NCI-H2029 (cell line): ENCODE data around the gene GALNT6.
"Not testable (repeated sequence)": the region's sequence is repeated elsewhere in the genome, so short reads cannot be mapped to it uniquely, and the experiment has no call there.

Experiments
- DNase-seq: peaks from one replicate; lab custom pipeline; 2025; lab: John Stamatoyannopoulos, UW

Gene GALNT6

DNA sequence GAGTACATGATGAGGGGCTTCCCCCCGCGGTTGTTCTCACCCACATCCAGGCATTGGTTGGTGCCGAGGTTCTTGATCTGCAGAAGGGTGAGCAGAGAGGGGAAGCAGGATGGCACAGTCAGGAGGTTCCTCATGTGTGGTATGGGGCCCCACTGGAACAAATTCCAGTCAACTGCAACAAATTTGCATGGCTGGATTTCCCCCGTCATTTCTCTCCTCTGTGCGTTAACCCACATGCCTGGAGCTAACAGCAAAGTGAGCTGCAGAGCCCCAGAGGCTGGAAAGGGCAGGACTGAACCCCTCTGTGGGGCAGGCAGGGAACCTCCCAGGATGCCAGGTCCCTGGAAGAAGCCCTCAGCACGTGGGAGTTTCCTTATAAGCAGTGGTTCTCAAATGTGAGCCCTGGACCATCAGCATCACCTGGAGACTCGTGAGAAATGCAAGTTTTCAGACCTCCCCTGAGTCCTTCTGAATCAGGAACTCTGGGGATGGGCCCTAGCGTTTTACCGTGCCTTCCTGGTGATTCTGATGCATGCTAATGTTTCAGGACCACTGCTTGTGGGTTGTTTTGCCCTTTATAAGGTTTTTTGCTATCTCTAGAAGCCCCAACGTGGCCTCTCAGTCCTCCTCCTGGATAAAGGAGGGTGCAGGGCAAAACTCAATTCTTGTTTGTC lies 33.7 kb downstream of the GALNT6 start:
- DNase-seq, result no peak

DNA sequence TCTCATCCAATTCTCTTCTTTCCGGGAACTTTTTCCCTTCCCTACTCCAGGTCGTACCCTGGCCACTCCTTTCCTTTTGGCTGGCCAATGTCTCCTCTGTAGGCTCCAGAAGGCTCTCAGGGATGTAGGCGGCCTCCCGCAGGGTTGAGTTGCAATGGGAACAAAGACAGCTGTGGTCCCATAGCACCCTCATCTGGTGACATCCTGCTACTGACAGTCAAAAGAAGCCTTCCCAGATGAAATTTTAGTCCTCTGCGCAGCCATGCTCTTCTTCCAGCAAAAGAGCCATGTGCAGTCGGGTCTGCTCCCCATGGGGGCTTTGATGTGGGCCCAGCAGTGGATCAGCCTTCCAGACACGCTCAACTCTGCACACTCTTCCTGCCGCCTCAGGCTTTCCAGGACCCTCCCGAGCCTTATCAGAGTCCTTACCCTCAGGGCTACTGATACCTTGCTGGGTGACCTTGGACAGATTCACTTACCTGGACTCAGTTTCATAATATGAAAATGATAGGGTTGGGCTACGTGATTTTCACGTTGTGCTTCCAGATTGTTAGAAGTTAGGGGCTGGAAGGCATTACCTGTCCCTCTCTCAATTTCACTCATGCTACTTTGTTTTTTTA lies 39.2 kb downstream of the GALNT6 start:
- no peak for DNase-seq

DNA sequence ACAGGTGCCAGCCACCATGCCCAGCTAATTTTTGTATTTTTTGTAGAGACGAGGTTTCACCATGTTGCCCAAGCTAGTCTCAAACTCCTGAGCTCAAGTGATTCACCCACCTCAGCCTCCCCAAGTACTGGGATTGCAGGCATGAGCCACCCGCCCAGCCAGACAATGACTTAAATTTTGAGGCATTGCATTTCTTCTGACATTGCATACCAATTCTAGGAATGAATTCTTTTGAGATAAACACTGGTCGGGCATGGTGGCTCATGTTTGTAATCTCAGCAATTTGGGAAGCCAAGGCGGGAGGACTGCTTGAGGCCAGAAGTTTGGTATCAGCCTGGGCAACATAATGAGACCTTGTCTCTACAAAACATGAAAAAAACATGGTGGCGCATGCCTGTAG lies 42.2 kb downstream of the GALNT6 start:
- no peak for DNase-seq

DNA sequence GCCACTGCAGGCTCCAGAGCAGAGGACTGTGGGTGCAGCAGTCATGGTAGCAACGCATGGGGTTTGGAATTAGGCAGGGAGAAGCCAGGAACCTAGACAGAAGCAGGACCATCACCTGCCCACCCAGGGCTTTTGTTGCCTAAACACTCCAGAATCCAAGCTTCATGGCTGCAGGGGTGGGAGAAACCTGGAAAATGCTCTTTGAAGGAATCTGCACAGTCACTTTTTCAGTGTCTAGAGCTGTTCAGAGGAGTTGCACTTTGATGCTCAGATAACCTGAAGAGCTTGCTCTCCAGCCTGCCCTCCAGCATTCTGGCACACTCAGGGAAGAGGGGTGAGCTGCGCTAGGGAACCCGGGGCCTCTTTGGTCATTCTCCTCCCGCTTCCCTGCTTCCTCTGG lies 43.1 kb downstream of the GALNT6 start:
- DNase-seq, result no peak

DNA sequence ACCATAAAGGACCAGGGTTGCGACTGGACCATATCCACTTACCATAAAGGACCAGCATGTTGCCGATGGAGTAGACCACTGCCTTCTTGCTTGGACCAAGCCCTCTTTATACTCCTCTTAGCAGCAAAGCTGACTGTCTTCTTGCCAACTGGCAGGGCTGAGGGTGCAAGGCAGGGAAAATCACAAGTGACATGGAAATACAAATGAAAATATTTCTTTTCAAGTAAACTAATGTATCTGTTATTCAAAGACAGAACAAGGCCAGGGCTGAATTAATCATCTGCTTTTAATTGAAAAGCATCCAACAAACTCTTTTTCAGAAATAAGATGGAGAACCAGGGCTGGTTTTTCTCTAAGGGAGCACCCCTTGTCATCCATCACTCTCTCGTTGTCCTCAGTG lies 44.6 kb downstream of the GALNT6 start, which contains the start of gene CELA1:
TSS of gene CELA1 (minus strand) at position 99 of the 400 bp plus-strand sequence. CDS start at position 58, 41 bp downstream.
- DNase-seq, result no peak

DNA sequence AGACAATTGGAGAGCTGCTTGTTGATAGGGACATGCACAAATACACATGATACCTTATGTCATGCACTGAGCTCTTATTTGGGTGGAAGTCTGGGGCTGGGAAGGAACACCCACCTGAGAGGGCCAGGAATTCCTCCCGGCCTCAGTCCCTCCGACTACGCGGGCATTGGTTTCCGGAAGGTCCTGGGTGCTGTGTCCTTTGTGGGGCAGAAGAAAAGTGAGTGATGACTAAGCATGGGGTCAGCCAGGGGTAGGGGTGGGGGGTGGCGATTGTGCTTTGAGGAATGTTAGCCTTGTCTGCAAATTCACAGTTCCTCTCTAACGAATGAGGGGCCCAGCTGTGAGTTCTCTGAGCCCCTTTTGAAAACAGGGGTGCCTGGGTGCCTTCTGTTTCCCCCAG lies 45.5 kb downstream of the GALNT6 start:
- DNase-seq, result no peak

DNA sequence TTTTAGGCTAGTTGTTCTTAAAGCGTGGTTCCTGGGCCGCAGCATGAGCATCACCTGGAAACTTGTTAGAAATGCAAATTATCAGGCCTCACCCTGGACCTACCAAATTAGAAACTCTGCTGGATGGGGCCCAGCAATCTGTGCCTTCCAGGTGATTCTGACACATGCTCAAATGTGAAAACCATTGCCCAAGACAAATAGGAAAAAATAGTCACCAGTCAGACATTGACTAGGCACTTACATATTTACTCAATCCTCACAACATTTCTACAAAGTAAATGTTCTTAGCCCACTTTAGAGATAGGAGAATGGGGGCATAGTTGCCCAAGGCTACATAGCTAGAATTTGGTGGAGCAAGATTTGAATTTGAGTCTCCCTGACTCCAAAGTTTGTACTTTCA lies 48.0 kb downstream of the GALNT6 start:
- DNase-seq, result no peak

DNA sequence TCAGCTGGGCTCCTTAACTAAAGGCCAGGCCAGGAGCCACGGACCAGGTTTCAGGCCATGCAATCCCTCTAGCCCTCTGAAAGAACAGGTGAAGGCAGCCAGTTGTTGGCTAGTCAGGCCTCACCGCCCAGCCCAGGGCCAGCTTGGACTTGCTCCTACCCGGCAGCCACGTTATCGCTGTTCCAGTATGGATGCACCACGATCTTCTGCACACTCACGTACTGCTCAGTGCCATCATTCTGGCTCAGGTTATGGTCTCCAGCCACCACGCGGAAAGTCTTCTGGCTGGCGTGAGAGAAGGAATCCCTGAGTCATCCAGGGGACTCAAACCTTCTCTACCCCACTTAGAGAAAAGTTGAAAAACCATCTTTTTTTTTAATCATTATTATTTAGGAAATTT lies 48.8 kb downstream of the GALNT6 start:
- no peak for DNase-seq

DNA sequence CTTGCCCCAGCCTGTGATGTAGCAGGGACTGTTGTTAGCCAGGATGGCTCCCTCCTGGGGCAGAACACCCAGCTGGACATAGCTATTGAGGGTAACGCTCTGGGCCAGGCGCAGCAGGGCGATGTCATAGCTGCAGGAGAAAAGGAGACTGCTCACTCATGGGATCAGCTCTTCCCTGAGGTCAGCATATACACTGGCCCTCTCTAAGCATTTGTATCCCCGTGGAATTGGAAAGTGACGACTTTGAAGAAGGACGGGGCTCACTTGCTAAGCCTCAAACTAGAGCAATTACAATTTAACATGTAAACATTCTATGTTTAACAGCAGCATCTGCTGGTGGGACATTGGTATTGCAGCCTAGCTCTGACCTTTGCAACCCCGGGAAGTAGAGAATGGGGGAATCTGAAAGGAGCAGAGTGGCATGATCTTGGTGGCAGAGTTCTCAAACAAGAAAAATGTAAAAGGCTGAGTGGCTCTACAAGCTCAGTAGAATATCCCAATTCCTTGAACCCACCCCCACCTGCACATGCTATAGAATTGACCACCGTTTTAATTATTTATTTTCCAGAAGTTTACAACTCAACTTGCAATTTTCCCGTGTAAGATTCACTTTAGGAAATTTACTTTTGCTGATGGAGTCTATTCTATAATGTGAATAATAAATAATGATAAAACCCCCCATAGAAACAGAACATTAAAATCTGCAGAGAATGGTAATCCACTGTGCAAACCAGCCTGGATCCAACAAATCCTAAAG lies 49.8 kb downstream of the GALNT6 start:
- peak; percentile 44 for DNase-seq

DNA sequence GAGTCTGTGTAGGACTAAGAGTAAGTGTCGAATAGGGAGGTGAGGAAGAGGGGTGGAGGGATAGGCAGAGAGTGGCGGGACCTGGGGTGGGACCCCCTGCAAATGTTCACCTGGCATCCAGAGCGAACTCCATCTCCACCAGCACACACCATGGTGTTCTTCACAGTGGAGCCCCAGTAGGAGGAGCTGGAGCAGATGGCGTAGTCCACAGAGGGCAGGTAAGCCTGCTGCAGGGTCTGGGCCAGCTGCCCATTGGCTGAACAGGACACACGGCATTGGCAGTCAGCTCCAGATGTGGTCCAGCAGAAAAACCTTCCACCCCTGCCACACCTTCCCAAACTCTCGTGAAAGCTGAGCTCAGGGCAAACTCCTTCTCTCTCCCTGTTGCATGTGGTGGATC lies 51.5 kb downstream of the GALNT6 start:
- DNase-seq, result no peak

DNA sequence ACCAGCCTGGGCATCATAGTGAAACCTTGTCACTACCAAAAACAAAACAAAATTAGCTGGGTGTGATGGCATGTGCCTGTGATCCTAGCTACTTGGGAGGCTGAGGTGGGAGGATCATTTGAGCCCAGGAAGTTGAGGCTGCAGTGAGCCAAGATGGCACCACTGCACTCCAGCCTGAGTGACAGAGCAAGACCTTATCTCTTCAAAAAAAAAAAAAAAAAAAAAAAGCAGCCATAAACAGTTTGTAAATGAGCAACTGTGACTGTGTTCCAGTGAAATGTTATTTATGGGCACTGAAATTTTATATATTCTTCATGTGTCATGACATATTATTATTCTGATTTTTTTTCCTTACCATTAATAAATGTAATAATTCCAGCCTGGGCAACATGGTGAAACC lies 53.9 kb downstream of the GALNT6 start:
- DNase-seq, result not testable (repeated sequence)

DNA sequence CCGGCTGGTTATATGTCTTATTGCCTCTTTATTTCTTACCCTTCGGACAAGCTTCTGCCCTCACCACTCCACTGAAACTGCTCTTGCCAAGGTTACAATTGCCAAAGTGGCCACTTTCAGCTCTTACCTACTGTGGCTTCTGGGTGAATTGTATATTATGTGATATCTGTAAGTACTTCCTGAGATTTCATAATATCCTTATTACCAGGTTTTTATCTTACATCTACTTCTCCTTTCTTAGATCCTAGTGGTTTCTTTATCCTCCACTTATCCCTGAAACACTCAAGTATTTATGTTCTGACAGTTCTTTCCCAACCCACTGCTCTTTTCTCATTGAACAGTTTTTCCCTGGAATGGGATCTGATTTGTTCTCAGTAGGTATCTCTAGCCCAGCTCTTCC lies 55.3 kb downstream of the GALNT6 start:
- DNase-seq, result no peak

DNA sequence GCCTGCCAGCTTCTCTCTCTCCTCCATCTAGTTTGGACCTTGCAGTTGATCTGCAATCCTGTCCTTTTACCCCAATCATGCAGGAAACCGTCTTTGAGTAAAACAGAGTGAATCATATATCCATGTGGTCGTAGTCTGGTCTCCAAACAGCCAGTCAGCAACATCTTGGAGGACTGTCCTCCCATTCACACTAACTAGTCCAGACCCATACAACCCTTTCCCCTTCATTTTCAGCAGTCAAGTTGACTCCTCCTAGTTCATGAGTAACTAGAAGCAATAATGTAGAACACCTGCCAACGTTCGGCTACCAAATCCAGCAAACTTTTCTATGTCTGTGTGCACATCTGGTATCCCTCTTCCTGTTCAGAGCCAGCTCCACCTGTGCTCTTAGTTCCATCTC lies 56.4 kb downstream of the GALNT6 start:
- no peak for DNase-seq

DNA sequence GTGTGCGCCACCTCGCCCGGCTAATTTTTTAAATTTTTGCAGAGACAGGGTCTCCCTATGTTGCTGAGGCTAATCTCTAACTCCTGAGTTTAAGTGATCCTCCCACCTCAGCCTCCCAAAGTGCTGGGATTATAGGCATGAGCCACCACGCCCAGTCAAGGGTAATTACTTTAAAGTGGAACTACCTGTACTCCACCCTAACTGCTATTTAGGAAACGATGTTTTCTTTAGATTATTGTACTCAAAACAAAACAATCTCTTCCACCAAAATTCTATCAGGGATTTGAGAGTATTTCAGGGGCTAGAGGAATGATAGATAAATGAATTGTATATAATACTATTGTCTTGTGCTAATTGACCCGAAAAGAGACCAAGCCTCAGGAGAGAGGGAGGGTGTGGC lies 57.7 kb downstream of the GALNT6 start:
- DNase-seq, result no peak

DNA sequence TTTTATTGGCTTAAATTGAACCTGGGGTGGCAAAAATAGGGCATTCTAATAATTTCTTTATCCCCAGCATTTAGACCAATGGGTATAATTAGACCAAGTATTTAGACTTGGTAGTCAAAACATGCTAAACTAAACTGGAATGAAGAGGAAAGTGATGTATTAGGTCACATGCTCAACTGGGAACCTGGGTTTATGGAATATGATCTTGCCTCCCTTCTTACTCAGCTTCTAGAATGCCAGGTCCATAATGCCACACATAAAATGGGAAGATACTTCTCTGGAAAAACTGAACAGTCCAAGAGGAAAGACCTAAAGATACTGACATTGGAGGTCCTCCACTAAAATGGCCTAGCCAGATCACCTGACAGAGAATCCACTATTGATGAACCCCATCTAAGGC lies 61.0 kb downstream of the GALNT6 start:
- no peak for DNase-seq

DNA sequence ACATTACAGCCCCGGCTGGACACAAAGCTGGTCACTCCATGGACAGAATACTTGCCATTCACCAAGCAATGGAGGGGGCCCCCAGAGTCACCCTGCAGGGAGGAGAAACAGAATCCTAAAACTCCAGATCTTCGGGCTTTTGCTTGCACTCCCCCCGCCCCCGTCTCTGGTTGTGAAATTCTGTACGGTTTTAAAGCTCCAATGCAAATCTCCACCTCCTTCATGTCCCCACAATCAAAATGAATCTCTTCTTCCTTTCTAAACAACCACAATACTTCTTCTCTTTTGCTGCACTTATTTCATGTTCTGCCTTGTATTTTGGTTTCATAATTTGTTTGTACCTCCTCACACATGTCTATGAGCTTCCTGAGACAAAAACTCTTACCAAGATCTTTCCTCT lies 61.5 kb downstream of the GALNT6 start:
- DNase-seq, result no peak

DNA sequence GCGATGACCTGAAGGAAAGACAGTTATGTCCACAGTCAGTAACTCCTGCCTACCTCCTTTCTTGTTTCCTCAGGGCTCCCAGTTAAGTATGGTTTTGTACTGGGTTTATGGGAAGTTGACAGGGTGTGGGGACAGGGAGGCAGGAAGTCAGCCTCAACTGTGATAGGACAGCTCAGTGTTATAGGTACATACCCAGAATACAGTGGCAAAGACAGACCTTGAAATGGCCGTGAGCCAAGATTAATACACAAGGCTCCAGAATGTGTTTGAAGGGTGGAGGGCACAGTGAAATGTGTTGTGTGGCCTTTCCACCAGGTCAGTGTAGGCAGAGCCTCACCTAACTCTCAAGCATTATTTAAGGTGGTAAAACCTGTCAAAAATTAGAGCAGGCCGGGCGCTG lies 62.6 kb downstream of the GALNT6 start:
- DNase-seq, result no peak

DNA sequence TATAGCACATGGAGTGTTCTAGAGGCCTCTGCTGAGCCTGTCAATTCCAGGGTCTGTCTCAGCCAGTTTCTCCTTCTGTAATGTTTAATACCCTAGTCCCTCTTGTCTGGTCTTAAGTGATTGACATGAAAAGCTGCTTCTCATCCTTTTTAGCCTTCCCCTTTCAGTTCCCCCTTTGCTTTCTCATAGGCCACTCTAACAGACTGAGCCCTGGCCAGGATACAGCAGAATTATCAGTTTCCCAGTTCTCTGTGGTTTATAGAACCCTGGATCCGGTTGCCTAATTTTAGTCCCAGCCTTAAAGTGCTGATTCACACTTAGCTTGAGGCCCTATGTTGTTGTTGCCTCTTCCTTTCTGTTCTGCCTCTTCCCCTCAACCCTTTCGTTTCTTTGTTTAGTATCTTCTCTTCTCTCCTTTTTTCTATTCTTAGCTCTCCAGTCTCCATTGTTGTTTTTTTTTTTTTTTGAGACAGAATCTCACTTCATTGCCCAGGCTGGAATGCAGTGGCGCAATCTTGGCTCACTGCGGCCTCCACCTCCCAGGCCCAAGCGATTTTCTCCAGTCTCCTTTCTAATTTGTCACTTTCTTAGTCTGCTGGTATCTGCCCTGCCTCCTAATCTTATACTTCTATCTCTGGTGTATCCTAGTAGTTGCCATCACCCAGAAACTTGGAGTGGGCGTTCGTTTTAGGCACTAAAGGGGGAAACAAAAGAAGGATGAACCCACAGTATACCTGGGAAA lies 64.3 kb downstream of the GALNT6 start:
- DNase-seq, result no peak

DNA sequence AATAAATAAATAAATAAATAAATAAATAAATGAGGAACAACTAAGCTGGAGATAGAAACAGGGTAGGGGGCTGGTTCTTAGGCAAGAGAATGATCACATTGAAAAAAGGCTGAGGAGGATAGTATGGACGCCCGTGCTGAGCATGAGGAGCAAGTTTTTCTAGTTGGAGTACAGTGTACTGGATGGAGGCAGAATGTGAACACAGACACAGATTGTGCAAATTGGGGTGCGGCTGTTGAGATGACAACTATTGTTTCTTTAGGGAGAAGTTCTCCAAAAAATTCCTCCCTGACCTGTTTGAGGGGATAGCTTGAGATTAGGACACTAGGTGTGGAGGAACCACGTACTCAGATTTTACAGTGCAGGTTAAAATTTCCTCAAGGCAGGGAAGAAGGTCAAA lies 66.3 kb downstream of the GALNT6 start:
- DNase-seq, result no peak

DNA sequence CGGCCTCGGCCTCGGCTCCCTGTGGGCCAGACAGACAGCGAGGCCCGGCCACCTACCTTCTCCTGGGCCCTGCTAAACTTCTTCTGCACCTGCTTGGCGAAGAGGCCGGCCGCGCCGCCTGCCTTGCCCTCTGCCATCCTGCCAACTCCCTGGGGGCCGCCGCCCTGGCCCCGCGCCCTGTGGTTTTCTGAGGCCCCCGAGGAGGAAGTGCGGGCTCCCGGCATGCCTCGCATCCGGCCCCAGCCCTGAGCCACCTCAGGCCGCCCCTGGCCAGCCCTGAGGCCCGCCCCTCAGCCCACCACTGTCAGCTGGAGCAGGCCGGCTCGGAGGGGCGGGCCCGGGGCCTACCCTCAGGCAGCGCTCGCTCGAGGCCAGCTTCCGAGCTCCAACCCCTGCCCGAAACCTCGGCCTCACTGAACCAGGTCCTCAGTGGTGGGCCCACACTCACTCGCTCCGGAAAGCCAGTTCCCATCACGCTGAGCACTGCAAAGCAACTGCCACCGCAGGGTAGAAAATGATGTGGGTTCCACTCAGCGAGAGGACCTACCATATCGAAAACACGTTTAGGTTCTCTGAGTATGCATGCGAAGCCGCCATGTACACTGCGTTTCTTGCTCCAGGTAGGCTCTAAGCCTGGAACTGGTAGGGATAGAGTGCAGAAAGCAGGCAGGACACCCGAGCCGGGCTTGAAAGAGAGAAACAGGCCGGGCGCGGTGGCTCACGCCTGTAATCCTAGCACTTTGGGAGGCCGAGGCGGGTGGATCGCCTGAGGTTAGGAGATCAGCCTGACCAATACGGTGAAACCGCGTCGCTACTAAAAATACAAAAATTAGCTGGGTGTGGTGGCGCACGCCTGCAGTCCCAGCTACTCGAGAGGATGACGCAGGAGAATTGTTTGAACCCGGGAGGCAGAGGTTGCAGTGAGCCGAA lies 67.0 kb downstream of the GALNT6 start, which contains the start of gene BIN2:
TSS of gene BIN2 (minus strand) at position 209 of the 930 bp plus-strand sequence. CDS start at position 137, 72 bp downstream.
- no peak for DNase-seq

DNA sequence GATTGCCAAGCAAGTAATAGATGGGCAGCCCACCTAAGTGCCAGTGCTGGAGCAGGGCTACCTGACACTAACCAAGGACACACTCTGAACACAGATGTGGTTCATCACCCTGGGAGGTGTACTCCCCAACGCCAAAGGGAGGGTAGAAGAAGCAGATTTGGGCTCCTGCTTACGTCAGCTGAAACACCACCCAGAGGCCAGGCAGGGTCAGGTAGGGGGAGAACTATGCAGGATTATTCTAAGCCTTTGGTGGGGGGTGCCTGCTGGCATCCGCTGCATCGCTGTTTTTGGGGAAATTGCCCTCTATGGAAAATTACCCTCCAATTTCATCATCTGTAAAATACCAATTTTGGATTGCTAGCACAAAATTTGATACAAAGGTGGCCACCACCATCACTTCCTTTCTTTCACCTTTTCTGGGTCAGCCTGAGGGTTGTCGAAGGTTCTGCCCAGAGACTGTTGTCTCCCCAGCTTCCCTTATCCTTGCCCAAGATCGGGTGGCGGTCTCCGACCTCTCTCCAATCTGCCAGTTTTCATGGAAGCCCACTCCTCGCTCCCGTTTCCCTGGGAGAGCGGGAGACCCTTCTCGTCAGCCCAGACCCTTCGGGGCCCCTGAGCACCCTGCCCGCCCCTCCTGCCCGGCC lies 67.8 kb downstream of the GALNT6 start:
- no peak for DNase-seq
